H1 (cell line): Measurements from ENCODE around the gene RNF133.
"Not testable (repeated sequence)": the region's sequence is repeated elsewhere in the genome, so short reads cannot be mapped to it uniquely, and the experiment has no call there.

ENCODE experiments used
- CTCF ChIP-seq, 3 experiments: IDR thresholded peaks; 1 replicate in 2 of 3; 2 replicates in 1 of 3; pipeline versions ENCODE4 v1.5.1 to v1.6.1; 2011; ENCODE audit warnings: low read length in 3 of 3, mild to moderate bottlenecking in 3 of 3, inconsistent platforms in 2 of 3, low read depth in 1 of 3, moderate library complexity in 1 of 3; ENCODE audit not compliant: insufficient read depth in 1 of 3; ENCODE audit errors: control extremely low read depth in 1 of 3
- MAFK ChIP-seq: IDR thresholded peaks from 2 replicates; pipeline ENCODE4 v1.6.1; 2012; ENCODE audit warnings: low read depth, mild to moderate bottlenecking, improper control_type of control experiment, low read length
- POLR2A ChIP-seq, 2 experiments: IDR thresholded peaks; 1 replicate in 1 of 2; 2 replicates in 1 of 2; pipeline ENCODE4 v1.6.1; 2011; ENCODE audit warnings: low read depth in 2 of 2, low read length in 2 of 2, mild to moderate bottlenecking in 2 of 2; ENCODE audit errors: control extremely low read depth in 1 of 2
- RXRA ChIP-seq: IDR thresholded peaks from 2 replicates; pipeline ENCODE4 v1.6.1; 2011; ENCODE audit warnings: low read depth, mild to moderate bottlenecking, low read length, moderate library complexity; ENCODE audit not compliant: insufficient read depth
- SIN3A ChIP-seq, 2 experiments: IDR thresholded peaks in 1 of 2; conservative IDR thresholded peaks in 1 of 2; 2 replicates each; pipeline ENCODE4 v1.6.1; 2011 to 2012; ENCODE audit warnings: low read length in 2 of 2, improper control_type of control experiment in 1 of 2, low read depth in 1 of 2, mild to moderate bottlenecking in 1 of 2
- SRF ChIP-seq: IDR thresholded peaks from 2 replicates; pipeline ENCODE4 v1.6.1; 2011; ENCODE audit warnings: mild to moderate bottlenecking, low read depth, low read length, moderate library complexity
- SUZ12 ChIP-seq: fragments of 200-600 bp; sonication (generic); IDR thresholded peaks from 2 replicates; pipeline ENCODE4 v1.6.1; 2012; ENCODE audit warnings: mild to moderate bottlenecking, inconsistent platforms, low read length, moderate library complexity, mixed read lengths

DNA sequence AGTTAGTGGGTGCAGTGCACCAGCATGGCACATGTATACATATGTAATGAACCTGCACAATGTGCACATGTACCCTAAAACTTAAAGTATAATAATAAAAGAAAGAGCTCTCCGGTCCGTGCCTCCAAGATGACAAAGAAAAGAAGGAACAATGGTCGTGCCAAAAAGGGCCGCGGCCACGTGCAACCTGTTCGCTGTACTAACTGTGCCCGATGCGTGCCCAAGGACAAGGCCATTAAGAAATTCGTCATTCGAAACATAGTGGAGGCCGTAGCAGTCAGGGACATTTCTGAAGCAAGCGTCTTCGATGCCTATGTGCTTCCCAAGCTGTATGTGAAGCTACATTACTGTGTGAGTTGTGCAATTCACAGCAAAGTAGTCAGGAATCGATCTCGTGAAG, 17.7 kb downstream of the RNF133 start:
- TF ChIP-seq CTCF (IDR thresholded peaks at IDR 0.05; ENCODE audit: control extremely low read depth in 1 of 3, insufficient read depth in 1 of 3, low read depth in 1 of 3, low read length in 3 of 3); SUZ12; MAFK; POLR2A (IDR thresholded peaks at IDR 0.05; ENCODE audit: control extremely low read depth in 1 of 2, low read depth in 2 of 2, low read length in 2 of 2); SRF; RXRA; SIN3A (conservative IDR thresholded peaks at IDR 0.05 in 1 of 2, IDR thresholded peaks at IDR 0.05 in 1 of 2; ENCODE audit: low read depth in 1 of 2, low read length in 2 of 2): not testable (repeated sequence)
